Fibroblast of the conjunctiva (primary cell): ENCODE results near the gene SRC.
"Not testable (repeated sequence)": the region's sequence is repeated elsewhere in the genome, so short reads cannot be mapped to it uniquely, and the experiment has no call there.

Source experiments
- DNase-seq: peaks from one replicate; pipeline ENCODE4 v3.0.0-alpha.2; 2010; ENCODE audit warnings: low read depth

The SRC gene

GRCh38 chr20:37364013-37364926 lies 18.3 kb downstream of the SRC start:
- DNase-seq: no peak

GRCh38 chr20:37364927-37365272 lies 19.0 kb downstream of the SRC start:
- DNase-seq: no peak

- no peak for DNase-seq
Observed at GRCh38 chr20:37365760-37366638, 20.1 kb downstream of the SRC start.

- DNase-seq: peak; percentile 27
Observed at GRCh38 chr20:37366743-37367142, 20.8 kb downstream of the SRC start.

GRCh38 chr20:37369846-37370245 lies 23.9 kb downstream of the SRC start:
- DNase-seq: no peak

- not testable (repeated sequence) for DNase-seq
Observed at GRCh38 chr20:37371845-37372244, 25.9 kb downstream of the SRC start.

GRCh38 chr20:37372441-37372840 lies 26.5 kb downstream of the SRC start:
- no peak for DNase-seq

- no peak for DNase-seq
Observed at GRCh38 chr20:37373020-37373598, 27.2 kb downstream of the SRC start.

- DNase-seq: no peak
Observed at GRCh38 chr20:37375227-37375626, 29.3 kb downstream of the SRC start.

- DNase-seq: no peak
Observed at GRCh38 chr20:37376324-37376723, 30.4 kb downstream of the SRC start.

GRCh38 chr20:37376791-37377190 lies 30.9 kb downstream of the SRC start:
- DNase-seq: no peak

GRCh38 chr20:37377346-37378081 lies 31.6 kb downstream of the SRC start:
- DNase-seq: no peak

- no peak for DNase-seq
Observed at GRCh38 chr20:37378420-37378784, 32.5 kb downstream of the SRC start.

GRCh38 chr20:37378785-37379598 lies 33.1 kb downstream of the SRC start:
- no peak for DNase-seq

- DNase-seq: no peak
Observed at GRCh38 chr20:37379967-37380828, 34.3 kb downstream of the SRC start.

- no peak for DNase-seq
Observed at GRCh38 chr20:37380864-37381579, 35.1 kb downstream of the SRC start.

- no peak for DNase-seq
Observed at GRCh38 chr20:37381621-37382471, 35.9 kb downstream of the SRC start.

- DNase-seq: no peak
Observed at GRCh38 chr20:37382482-37383120, 36.7 kb downstream of the SRC start.
